Measurements from ENCODE around the gene SLC2A5. TPM values are rescaled to one million over a fixed set of nuclear protein-coding genes. Genes with fewer than 3 reads are reported as not detected.

The SLC2A5 gene
- total RNA-seq, 1 experiment from 2014 or later = not detected

DNA sequence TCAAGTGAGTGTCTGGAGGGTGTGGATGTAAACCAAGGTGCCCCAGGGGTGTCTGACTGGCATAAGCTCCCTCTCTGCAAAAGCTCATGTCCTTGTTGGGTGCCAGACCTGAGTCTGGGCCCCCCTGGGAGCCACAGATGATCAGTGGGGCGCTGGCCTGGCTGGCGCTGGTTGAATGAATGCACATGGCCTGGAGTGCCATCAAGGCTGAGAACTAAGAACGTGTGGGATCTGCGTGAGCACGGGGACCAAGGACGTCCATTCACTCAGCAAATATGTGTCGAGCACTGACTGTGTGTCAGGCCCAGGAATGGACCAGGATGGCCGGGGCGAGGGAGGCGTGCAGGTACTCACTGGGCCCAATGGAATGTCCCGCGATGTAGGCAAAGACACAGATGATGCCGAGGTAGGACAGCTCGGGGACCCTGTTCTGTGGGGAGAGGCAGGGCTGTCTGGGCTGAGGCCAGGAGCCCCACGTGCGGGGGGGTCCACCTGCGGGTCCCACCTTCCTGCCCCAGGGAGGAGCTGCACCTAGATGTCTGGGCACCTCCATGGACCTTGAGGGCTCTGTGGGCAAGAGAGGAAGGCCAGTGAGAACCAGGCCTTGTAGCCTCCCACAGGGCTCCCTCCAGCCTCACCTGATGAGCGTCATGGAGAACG lies 62.3 kb downstream of the SLC2A5 start:
- no peak for ATAC-seq
- no peaks in the 10 kb centered on the region for H3K4me1 ChIP-seq (ENCODE audit: insufficient read depth, low read length)
- H3K9me3 ChIP-seq (ENCODE audit: low read length) = no peaks in the 10 kb centered on the region
- H3F3A ChIP-seq (ENCODE audit: low read length, unreplicated experiment) = no peaks in the 10 kb centered on the region
- no peaks in the 10 kb centered on the region for H3K36me3 ChIP-seq (ENCODE audit: low read depth, low read length)
- BruUV-seq (replicated peaks) = no TSS peak
- H3K27me3 ChIP-seq (ENCODE audit: low read length) = no peaks in the 10 kb centered on the region
- POLR2A ChIA-PET (ENCODE audit: unreplicated experiment) = no interaction called here
- CTCF ChIA-PET = no interaction called here
- H2AFZ ChIP-seq (ENCODE audit: low read length) = no peak overlapping the region
- no peaks in the 10 kb centered on the region for H4K20me1 ChIP-seq (ENCODE audit: low read length)
- DNase-seq = no peak
- no peak overlapping the region for H3K9ac ChIP-seq (ENCODE audit: low read length)
- H3K9me2 ChIP-seq (replicated peaks; ENCODE audit: low read length) = no peaks in the 10 kb centered on the region
- H3K4me3 ChIP-seq (ENCODE audit: low read length) = no peak overlapping the region
- no peak overlapping the region for H3K27ac ChIP-seq (ENCODE audit: low read length)
- TF ChIP-seq EZH2phosphoT487 (IDR thresholded peaks at IDR 0.05; ENCODE audit: borderline replicate concordance, low read length) = no peak
- TF ChIP-seq, protein P1, sequence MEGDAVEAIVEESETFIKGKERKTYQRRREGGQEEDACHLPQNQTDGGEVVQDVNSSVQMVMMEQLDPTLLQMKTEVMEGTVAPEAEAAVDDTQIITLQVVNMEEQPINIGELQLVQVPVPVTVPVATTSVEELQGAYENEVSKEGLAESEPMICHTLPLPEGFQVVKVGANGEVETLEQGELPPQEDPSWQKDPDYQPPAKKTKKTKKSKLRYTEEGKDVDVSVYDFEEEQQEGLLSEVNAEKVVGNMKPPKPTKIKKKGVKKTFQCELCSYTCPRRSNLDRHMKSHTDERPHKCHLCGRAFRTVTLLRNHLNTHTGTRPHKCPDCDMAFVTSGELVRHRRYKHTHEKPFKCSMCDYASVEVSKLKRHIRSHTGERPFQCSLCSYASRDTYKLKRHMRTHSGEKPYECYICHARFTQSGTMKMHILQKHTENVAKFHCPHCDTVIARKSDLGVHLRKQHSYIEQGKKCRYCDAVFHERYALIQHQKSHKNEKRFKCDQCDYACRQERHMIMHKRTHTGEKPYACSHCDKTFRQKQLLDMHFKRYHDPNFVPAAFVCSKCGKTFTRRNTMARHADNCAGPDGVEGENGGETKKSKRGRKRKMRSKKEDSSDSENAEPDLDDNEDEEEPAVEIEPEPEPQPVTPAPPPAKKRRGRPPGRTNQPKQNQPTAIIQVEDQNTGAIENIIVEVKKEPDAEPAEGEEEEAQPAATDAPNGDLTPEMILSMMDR (conservative IDR thresholded peaks at IDR 0.05; ENCODE audit: low read depth, low read length) = no peak
- no peak for TF ChIP-seq EZH2 (IDR thresholded peaks at IDR 0.05; ENCODE audit: low read length, unreplicated experiment)
- no peaks in the 10 kb centered on the region for H3K79me2 ChIP-seq (ENCODE audit: low read length)
- intact Hi-C loops (cut with micrococcal nuclease) = no loop called here
- no peak overlapping the region for H3K4me2 ChIP-seq (ENCODE audit: low read length)

DNA sequence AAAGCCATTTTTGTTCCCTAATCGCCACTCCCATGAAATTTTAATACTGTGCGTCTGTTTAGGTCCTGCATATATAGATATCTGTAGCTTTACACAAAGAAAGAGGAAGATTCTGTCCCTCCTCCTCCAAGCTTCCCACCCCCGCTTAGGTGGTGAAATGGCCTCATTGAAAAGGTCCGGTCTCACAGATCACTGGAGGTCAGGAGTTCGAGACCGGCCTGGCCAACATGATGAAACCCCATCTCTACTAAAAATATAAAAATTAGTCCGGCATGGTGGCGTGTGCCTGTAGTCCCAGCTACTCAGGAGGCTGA lies 64.1 kb downstream of the SLC2A5 start:
- Histone ChIP-seq H3K27me3 (ENCODE audit: low read length) (no peaks in the 10 kb centered on the region), H3K9me2 (replicated peaks; ENCODE audit: low read length) (no peaks in the 10 kb centered on the region), H3K4me1 (ENCODE audit: insufficient read depth, low read length) (no peaks in the 10 kb centered on the region), H3K4me2 (ENCODE audit: low read length) (no peak overlapping the region), H3K36me3 (ENCODE audit: low read depth, low read length) (no peaks in the 10 kb centered on the region), H3K27ac (ENCODE audit: low read length) (no peak overlapping the region), H3K9ac (ENCODE audit: low read length) (no peak overlapping the region), H3K4me3 (ENCODE audit: low read length) (no peak overlapping the region), H3F3A (ENCODE audit: low read length, unreplicated experiment) (no peaks in the 10 kb centered on the region), H3K9me3 (ENCODE audit: low read length) (no peaks in the 10 kb centered on the region), H3K79me2 (ENCODE audit: low read length) (no peaks in the 10 kb centered on the region), H4K20me1 (ENCODE audit: low read length) (no peaks in the 10 kb centered on the region), H2AFZ (ENCODE audit: low read length) (0 out of 2 replicates have a peak overlapping the region, but pooled peaks have one; percentile 44)
- TF ChIP-seq EZH2phosphoT487 (IDR thresholded peaks at IDR 0.05; ENCODE audit: borderline replicate concordance, low read length) (no peak), EZH2 (IDR thresholded peaks at IDR 0.05; ENCODE audit: low read length, unreplicated experiment) (no peak)
- TF ChIP-seq, protein P1 (conservative IDR thresholded peaks at IDR 0.05; ENCODE audit: low read depth, low read length) = no peak; the same call in 1 of the 2 replicates
- POLR2A ChIA-PET (ENCODE audit: unreplicated experiment) = no interaction called here
- DNase-seq (no peak), ATAC-seq (no peak)
- CTCF ChIA-PET = interaction anchor here (0.5 to 1.7 kb wide), 8 partner anchors 42 to 176 kb away, joined by 3 to 21 read pairs (median 8); no protein-coding TSS in a partner anchor
- intact Hi-C loops (cut with micrococcal nuclease) = loop anchor here (1.0 to 2.0 kb wide), 2 partner anchors 87 to 95 kb away; no protein-coding TSS in a partner anchor
- BruUV-seq (replicated peaks) = no TSS peak

Data from PC-3 (cell line).